HL-60 (cell line): ENCODE measurements around the gene COL23A1.

ENCODE experiments used
- GABPA ChIP-seq: IDR thresholded peaks from 2 replicates; pipeline ENCODE4 v1.6.1; 2012; ENCODE audit warnings: low read depth
- POLR2AphosphoS5 ChIP-seq: IDR thresholded peaks from 2 replicates; pipeline ENCODE4 v1.6.1; 2012; ENCODE audit warnings: low read depth
- SPI1 ChIP-seq: IDR thresholded peaks from 2 replicates; pipeline ENCODE4 v1.6.1; 2012; ENCODE audit warnings: low read depth, mild to moderate bottlenecking, borderline replicate concordance
- TF ChIP-seq, protein P1 (sequence below): IDR thresholded peaks from one replicate; pipeline ENCODE4 v1.5.1; 2011; ENCODE audit warnings: low read length, control low read depth, inconsistent platforms; ENCODE audit not compliant: insufficient read depth
- TF ChIP-seq, protein P2 (sequence below): IDR thresholded peaks from 2 replicates; pipeline ENCODE4 v1.6.1; 2012; ENCODE audit warnings: low read depth; ENCODE audit not compliant: insufficient replicate concordance

DNA sequence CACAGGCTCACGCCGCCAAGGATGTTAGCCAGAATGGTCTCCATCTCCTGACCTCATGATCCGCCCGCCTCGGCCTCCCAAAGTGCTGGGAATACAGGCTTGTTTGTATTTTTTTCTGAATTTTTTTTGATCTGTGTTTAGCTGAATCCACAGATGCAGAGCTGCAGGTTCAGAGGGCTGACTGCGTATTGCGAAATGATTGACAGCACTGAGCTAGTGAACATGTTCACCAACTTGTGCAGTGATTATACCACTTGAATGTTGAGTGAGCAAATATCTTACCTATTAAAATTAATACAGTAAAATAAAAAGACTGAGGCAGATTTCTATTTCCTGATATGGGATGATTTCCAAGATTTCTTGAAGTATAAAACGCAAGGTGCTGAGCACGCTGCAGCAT, 234.5 kb downstream of the COL23A1 start:
- TF ChIP-seq, protein P1, sequence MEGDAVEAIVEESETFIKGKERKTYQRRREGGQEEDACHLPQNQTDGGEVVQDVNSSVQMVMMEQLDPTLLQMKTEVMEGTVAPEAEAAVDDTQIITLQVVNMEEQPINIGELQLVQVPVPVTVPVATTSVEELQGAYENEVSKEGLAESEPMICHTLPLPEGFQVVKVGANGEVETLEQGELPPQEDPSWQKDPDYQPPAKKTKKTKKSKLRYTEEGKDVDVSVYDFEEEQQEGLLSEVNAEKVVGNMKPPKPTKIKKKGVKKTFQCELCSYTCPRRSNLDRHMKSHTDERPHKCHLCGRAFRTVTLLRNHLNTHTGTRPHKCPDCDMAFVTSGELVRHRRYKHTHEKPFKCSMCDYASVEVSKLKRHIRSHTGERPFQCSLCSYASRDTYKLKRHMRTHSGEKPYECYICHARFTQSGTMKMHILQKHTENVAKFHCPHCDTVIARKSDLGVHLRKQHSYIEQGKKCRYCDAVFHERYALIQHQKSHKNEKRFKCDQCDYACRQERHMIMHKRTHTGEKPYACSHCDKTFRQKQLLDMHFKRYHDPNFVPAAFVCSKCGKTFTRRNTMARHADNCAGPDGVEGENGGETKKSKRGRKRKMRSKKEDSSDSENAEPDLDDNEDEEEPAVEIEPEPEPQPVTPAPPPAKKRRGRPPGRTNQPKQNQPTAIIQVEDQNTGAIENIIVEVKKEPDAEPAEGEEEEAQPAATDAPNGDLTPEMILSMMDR = no peak
- TF ChIP-seq POLR2AphosphoS5 (no peak), GABPA (no peak), SPI1 (no peak)
- TF ChIP-seq, protein P2, sequence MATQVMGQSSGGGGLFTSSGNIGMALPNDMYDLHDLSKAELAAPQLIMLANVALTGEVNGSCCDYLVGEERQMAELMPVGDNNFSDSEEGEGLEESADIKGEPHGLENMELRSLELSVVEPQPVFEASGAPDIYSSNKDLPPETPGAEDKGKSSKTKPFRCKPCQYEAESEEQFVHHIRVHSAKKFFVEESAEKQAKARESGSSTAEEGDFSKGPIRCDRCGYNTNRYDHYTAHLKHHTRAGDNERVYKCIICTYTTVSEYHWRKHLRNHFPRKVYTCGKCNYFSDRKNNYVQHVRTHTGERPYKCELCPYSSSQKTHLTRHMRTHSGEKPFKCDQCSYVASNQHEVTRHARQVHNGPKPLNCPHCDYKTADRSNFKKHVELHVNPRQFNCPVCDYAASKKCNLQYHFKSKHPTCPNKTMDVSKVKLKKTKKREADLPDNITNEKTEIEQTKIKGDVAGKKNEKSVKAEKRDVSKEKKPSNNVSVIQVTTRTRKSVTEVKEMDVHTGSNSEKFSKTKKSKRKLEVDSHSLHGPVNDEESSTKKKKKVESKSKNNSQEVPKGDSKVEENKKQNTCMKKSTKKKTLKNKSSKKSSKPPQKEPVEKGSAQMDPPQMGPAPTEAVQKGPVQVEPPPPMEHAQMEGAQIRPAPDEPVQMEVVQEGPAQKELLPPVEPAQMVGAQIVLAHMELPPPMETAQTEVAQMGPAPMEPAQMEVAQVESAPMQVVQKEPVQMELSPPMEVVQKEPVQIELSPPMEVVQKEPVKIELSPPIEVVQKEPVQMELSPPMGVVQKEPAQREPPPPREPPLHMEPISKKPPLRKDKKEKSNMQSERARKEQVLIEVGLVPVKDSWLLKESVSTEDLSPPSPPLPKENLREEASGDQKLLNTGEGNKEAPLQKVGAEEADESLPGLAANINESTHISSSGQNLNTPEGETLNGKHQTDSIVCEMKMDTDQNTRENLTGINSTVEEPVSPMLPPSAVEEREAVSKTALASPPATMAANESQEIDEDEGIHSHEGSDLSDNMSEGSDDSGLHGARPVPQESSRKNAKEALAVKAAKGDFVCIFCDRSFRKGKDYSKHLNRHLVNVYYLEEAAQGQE = no peak
